IPS-11a (cell line): ENCODE data around the gene TBX1.
"Not testable (repeated sequence)": the region's sequence is repeated elsewhere in the genome, so short reads cannot be mapped to it uniquely, and the experiment has no call there.

Experiments
- H3K4me3 ChIP-seq: one replicate; pipeline ENCODE4 v1.5.1; 2013; ENCODE audit warnings: low read depth, low read length, control low read depth

The TBX1 gene

DNA sequence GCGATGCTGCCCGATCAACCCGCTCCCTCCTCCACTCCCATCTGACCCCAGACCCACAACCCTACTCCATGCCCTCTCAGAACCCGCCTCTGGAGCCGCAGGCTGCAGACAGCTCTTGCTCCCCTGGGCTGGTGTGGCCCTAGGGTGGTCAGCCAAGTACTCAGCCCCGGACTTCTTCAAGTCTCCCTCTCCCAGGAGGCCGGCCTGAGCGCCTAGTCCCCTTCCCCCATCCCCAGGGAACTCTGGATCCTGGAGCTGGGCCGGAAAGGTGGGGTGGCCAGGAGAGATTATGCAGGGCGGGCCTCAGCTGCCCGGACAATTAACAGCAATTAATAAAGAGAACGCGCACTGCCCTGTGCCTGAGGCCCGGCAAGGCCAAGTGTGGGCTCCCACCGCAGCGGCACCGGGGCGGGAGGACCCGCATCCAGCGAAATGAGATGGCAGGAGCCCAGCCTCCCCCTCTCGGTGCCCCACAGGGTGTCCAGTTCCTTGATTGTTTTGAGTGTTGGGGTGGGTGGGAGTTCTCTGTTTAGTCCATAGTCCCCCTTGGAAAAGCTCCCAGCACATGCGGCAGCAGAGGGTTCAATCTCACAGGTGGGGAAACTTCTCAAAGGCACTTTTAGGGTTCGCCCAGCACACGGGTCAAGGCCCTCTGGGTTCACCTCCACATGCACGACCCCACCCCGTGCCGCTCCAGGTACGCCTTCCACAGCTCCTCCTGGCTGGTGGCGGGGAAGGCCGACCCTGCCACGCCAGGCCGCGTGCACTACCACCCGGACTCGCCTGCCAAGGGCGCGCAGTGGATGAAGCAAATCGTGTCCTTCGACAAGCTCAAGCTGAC is 3.1 kb downstream of the TBX1 start:
- H3K4me3 ChIP-seq = no peak overlapping the region

DNA sequence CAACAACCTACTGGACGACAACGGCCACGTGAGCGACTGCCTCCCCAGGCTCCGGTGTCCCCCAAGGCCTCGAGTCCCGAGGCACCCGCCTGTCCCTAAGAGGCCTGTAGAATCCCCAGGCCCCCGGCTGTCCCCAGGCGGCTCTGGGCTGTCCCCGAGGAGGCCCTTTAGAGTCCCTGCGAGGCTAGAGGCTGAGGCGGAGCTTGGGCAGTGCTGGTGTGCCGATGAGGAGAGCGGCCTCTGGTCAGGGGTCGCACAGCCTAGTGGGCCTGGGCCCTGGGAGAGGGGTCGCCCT is 3.7 kb downstream of the TBX1 start:
- no peak overlapping the region for H3K4me3 ChIP-seq

DNA sequence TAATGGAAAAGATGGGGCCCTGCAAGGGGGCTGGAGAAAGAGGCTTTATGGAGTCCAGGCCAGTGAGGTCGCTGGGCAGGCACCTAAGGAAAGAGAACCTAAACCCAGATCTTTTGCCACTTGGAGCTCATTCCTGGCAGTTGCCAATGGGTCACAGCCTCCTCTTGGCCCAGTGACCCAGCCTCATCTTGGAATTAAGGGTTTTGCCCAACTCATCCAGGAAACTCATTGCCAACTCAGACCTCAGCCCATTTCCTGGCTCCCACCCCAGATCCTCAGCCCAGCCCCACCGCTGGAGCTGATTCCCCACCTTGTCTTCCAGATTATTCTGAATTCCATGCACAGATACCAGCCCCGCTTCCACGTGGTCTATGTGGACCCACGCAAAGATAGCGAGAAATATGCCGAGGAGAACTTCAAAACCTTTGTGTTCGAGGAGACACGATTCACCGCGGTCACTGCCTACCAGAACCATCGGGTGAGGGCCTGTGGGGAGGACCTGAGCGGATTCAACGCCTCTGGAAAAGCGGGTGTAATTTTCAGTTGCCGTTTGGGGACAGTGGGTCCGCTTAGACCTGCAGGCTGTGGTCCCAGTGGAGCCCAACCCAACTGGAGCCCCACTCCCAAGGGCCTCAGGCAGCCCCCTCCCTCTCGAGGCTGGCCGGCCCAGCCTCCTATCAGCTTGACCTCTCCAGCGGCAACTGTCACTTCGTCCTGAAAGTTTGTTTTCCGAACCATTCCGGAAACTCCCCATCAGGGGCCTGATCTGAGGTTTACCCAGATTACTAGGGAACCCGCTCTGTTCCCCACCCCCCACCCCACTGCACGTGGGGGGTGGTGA is 4.3 kb downstream of the TBX1 start:
- H3K4me3 ChIP-seq = no peak overlapping the region

DNA sequence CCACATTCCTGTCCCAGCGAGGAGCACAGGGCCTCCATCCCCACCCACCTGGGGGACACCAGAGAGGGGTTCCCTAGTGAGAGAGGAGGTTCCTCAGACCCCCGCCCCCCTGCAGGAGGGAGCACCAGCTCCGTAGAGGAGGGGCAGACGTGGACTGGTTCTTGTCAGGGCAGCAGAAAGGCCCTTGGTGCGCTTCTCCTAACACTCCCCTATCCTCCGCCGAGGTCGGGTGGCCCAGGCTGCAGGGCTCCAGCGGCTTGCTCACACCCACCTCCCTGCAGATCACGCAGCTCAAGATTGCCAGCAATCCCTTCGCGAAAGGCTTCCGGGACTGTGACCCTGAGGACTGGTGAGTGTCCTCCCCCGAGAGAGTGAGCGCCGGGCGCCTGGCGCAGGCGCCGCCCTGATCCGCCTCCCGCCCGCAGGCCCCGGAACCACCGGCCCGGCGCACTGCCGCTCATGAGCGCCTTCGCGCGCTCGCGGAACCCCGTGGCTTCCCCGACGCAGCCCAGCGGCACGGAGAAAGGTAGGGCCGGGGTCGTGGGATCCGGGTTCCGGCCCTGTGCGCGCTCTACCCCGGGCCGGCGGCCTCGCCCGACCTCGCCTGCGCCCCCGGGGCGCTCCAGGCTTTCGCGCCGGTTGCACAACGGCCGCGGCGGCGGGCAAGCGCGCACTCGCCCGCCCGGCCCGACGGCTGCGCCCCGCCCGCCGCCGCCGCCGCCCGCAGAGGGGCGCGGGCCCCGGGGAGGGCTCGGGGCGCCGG is 5.1 kb downstream of the TBX1 start:
- H3K4me3 ChIP-seq = no peak overlapping the region

DNA sequence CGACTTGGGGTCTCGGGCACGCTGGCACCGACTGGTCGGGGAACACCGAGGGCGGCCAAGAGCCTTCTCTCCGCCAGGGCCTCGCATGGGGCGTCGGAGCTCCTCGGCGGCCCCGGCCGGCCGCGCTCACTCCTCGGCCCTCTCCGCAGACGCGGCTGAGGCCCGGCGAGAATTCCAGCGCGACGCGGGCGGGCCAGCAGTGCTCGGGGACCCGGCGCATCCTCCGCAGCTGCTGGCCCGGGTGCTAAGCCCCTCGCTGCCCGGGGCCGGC is 5.6 kb downstream of the TBX1 start:
- no peak overlapping the region for H3K4me3 ChIP-seq

DNA sequence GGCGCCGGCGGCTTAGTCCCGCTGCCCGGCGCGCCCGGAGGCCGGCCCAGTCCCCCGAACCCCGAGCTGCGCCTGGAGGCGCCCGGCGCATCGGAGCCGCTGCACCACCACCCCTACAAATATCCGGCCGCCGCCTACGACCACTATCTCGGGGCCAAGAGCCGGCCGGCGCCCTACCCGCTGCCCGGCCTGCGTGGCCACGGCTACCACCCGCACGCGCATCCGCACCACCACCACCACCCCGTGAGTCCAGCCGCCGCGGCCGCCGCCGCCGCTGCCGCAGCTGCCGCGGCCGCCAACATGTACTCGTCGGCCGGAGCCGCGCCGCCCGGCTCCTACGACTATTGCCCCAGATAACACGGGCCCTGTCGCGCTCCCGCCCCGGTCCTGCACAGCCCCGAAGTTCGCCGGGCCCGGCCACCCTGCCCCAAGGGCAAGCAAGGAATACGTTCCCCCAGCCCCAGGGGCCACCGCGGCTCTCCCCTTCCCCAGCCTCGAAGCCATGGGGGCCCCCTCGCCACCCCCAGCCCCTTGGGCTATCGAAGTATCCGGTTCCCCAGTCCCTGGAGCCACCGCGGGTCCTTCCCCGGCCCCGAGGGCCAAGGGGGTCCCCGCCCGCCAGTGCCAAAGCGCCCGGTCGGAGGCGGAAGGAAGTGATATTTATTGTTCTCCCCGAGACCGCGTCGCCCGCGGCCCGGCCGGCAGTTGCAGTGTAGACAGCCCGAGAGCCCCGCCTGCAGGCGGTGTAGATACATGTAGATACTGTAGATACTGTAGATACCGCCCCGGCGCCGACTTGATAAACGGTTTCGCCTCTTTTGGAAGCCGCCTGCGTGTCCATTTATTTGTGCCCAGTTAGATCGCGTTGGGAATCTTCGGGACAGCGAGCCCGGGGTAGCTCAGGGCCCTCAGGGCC is 6.2 kb downstream of the TBX1 start:
- H3K4me3 ChIP-seq = no peak overlapping the region

DNA sequence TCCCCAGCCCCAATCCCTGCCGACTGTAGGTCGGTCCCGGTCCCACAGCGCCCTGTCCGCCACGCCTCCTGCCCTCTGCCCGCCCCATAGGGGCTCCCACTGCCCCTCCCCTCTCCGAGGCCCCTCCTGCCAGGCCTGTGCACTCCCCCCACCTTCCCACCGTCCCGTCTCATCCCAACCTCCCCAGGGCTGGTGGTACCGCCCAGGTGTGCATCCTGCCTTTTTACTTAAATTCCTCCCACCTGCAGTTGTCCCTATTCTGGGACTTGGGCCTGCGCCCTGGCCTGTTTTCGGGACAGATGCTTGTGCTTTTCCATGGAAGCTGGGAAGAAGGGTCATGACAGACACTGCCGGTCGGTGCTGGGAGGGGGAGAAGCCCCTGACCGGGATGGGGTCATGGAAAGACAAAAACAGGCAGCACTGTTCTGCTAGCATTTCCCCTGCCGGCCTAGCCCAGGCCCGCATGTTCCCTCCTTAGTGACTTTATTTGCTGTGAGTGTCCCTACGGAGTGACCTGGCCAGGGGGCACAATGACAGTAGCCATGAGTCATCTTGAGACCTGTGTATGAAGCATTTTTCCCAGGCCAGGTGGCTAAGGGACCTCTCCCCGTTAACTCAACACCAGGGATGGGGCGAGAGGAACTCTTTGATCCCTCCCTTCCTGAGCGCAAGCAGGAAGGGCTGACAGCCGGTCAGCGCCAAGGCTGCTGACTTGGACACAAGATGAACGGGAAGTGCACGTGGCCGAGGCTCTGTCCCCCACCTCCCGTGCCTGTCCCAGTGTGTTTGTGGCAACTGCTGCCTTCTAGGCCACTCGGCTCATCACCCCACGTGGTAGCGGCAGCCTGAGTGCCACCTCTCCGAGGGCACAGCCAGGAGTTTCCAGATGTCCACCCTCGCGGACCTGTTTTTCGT is 7.1 kb downstream of the TBX1 start:
- no peak overlapping the region for H3K4me3 ChIP-seq

DNA sequence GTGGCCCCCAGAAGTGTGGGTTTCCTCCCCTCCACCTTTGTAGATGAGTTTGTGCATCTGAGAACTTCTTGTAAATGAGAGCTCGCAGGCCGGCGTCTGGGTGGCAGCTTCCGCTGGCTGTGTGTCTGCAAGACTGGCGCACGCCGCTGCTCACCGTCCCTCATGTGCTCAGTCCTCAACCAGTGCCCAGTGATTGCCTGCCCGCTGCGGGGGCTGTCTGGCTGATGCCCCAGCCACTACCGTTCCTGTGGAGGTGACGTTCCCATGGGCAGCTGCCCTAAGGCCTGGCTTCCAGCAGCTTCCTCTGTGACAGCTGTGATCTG is 8.8 kb downstream of the TBX1 start:
- no peak overlapping the region for H3K4me3 ChIP-seq

DNA sequence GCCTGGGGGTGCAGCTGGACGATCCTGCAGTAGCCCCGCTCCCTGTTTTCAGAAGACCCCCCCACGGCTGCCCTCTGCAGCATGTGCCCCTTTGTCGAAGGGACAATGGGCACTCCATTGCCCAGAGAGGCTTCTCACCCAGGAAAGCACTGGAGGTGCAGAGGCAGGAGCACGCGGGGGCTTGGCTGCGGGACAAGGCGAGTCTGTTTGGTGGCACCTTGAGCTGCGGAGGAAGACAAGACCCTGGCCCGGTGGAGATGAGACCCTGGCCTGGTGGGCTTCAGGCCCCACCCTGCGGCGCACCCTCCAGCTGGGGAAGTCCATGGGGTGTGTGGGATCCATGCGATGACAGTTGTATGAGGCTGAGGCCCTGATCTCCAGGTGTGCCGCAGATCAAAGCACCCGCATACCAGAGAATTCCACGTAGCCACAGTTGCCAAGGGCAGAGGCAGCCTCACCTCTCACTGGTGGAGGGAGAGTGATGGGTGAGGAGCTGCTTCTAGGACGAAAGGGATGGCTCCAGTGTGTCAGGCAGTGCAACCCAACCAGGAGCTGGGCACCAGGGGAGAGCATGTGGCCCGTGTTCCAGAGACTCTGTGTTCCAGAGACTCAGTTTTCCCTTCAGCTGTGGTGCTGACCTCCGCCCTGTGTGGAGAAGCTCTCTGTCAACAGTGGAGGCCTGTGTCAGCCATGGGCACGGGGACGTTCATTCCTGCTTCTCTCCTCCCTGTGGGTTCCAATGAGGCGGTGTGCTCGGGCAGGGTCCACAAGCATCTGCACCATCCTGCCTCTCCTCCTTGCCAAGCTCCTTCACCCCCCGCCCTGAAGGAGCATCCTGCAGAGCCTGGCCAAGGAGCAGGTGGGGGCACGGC is 10.0 kb downstream of the TBX1 start:
- no peak overlapping the region for H3K4me3 ChIP-seq

DNA sequence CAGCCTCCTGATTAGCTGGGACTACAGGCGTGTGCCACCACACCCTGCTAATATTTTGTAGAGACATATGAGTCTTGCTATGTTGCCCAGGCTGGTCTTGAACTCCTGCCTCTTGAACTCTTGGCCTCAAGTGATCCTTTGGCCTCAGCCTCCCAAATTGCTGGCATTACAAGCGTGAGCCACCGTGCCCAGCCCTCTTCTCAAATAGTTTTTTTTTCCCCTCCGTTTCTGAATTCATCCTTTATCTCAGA is 11.8 kb downstream of the TBX1 start:
- no peak overlapping the region for H3K4me3 ChIP-seq

DNA sequence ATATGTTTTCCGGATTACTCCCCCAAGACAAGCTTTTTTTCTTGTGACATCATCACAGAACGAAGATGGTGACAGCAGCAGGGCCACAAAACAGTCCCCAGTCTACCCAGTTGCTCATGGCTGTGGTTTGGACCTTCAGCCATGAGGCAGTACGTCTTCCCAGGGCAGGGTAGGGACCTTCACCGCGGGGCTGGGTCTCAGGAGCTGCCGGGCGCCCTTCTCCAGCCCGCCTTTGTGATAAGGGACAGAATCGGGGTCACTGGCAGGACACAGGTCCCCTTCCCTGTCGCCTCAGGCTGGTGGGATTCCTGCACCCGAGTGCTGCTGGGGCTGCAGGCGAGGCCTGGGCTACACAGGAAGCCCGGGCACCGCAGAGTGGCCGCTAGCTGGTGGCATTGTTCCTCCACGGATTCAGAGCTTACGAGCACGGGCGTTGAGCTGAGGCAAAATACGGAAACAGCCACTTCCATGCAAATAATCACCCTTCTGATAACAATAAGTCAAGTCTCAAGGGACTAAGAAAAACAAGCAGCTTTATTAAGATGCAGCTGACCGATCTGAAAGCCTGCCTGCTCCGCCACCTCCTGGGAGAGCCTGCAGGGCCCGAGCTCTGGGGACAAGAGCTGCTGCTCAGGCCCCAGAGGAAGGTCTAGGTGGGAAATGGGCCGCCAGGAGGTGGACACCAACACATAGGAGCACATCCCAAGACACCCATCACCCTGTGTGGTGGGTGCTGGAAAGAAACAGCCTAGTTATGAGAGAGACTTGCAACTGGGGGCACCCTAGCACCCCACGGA is 12.3 kb downstream of the TBX1 start:
- no peak overlapping the region for H3K4me3 ChIP-seq

DNA sequence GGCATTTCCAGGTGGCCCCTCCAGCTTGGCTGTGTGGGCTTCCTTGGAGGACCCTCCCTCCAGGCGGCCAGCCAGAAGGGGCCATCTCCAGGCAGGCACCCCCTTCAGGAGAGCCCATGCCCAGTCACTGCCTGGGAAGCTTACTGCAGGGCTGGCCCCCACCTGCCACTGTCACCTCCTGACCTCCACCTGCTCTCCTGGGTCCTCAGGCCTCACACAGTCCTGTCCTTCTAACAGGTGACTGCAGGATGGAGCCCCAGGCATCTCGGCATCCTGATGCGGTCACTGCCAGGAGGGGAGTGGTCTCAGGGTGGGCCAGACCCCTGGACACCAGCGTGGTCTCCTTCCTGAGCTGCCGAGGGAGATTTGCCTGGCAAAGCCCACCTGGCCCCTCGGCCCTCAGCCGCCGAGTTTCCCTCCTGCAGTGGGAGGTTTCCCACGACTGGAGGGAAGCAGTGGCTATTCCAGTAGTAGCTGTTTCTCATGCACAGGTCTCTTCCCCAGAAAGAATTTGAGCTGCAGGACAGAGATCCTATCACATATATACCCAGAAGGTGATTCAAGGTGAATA is 13.0 kb downstream of the TBX1 start:
- H3K4me3 ChIP-seq = no peak overlapping the region

DNA sequence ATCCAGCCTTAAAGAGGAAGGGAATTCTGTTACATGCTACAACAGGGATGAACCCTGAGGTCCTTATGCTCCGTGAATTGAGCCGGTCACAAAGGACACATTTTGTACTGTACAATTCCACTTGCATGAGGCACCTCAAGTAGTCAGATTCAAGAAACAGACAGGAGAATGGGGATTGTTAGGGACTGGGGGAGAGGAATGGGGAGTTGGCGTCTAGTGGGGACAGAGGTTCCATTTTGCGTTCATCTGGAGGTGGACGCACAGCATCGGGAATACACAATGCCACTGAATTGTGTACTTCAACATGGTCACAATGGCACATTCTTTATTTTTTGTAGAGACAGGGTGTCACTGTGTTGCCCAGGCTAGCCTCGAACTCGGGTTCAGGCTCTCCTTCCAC is 14.1 kb downstream of the TBX1 start:
- H3K4me3 ChIP-seq = no peak overlapping the region

DNA sequence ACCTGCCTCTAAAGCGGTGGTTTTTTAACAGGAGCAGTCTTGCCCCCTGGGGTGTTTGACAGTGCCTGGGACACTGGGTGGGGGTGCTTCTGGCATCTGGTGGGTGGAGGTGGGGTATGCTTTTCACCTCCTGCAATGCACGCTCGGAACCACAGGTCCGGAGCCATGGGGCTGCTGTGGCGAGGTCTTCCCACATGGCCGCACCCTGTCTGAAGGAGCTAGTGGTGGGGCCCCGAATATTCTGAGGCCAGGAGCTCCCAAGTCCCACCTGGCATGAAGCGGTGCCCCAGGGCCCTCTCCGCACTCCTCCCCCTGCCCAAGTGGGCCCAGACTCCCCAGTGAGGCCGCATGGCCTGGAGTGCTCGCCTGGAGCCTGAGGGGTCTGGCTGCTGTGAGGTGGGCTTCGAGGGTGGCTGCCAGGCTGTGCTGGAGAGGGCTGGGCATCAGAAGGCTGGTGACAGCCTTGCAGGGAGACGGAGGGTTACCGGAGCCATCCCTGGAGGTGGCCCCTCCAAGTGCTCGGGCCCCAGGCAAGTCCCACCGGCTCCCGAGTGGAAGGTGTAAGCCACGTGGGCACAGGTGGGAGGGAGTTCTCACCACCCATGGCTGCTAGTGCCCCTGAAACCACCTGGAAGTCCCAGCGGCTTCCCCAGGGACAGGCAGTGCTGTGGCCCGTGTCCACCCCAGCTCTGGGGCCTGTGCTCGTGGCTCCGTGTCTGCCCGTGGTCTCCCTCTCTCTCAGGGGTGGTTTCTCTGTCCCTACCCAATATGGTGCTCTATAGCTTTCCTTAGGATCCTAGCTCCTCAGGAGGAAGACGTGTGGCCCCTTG is 15.1 kb downstream of the TBX1 start:
- no peak overlapping the region for H3K4me3 ChIP-seq

DNA sequence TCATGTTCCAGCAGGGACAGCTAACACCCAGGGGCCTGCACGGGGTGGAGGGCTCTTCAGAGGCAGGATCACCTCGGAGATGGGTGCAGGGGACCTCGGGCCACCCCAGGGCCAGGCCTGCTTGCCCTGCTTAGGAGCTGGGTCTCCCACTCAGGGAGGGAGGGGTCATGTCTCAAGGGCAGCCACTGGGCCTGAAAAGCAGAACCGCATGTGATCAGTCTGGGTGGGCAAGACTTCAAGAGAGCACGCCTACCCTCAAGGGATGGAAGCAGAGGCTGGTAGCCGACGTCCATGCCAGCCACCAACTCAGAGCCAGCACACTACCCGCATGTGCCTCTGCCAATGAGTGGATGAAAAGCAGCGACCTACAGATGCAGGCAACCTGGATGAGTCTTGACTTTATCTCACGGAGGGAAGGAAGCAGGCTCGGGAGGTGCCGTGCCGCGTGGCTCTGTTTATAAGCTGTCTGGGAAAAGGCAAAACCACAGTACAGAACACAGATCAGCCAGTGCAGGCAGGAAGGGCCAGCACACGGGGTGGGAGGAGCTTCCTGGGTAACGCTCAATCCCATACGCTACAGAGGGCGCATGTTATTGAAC is 16.0 kb downstream of the TBX1 start:
- H3K4me3 ChIP-seq = no peak overlapping the region

DNA sequence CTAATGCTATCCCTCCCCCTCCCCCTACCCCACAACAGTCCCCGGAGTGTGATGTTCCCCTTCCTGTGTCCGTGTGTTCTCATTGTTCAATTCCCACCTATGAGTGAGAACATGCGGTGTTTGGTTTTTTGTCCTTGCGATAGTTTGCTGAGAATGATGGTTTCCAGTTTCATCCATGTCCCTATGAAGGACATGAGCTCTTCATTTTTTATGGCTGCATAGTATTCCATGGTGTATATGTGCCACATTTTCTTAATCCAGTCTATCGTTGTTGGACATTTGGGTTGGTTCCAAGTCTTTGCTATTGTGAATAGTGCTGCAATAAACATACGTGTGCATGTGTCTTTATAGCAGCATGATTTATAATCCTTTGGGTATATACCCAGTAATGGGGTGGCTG is 16.6 kb downstream of the TBX1 start:
- H3K4me3 ChIP-seq = not testable (repeated sequence)

DNA sequence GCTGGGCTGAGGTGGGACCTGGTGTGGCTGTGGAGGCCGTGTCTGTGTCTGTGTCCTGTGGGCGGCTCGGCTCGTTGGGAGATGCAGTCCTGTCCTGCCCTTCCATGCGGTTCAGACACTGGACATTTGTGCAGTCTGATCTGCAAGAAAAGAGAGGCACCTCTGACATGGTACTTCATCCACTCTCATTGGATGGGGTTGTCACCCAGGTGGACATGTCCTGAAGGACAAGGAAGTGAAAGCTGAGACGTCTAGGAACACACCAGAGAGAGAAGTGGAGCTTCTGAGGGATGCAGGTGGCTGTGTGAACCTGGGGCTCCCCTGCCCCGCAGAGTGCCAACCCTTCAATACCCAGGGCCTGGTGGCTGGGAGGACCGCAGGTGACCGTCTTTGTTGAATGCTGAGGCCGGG is 18.4 kb downstream of the TBX1 start:
- H3K4me3 ChIP-seq = no peak overlapping the region
